K562 (cell line): ENCODE results near the gene RAP2B. TPM values are rescaled to one million over a fixed set of nuclear protein-coding genes. Genes with fewer than 3 reads are reported as not detected.

Source experiments
- CREB1 ChIP-seq, 2 experiments: sonication (generic) in 1 of 2; formaldehyde crosslinking in 1 of 2; IDR thresholded peaks; 2 replicates each; pipeline versions ENCODE4 v1.6.1 to v1.8.0; 2012 to 2022; ENCODE audit warnings: inconsistent platforms in 1 of 2, mild to moderate bottlenecking in 1 of 2, missing genetic modification reagents in 1 of 2, moderate library complexity in 1 of 2
- CREM ChIP-seq: IDR thresholded peaks from 2 replicates; pipeline ENCODE4 v1.6.1; 2014; ENCODE audit warnings: antibody characterized with exemption, low read depth
- EP400 ChIP-seq: fragments of 450-650 bp; IDR thresholded peaks from 2 replicates; pipeline ENCODE4 v1.6.1; 2017; ENCODE audit warnings: antibody characterized with exemption, mild to moderate bottlenecking, moderate library complexity
- FOXJ2 ChIP-seq: fragments of 200-800 bp; sonication (Bioruptor generic); IDR thresholded peaks from 2 replicates; pipeline ENCODE4 v1.6.1; 2016; ENCODE audit warnings: missing genetic modification characterization, missing compliant biosample characterization
- GATA2 ChIP-seq: sonication (generic); formaldehyde crosslinking; IDR thresholded peaks from 2 replicates; pipeline ENCODE4 v1.4.0; 2020; ENCODE audit warnings: mild to moderate bottlenecking, missing genetic modification reagents
- MEF2D ChIP-seq: conservative IDR thresholded peaks from 2 replicates; pipeline ENCODE4 v1.6.1; 2016; ENCODE audit warnings: low read depth, missing genetic modification characterization, missing compliant biosample characterization
- MYNN ChIP-seq, 2 experiments: sonication (generic); formaldehyde crosslinking in 1 of 2; IDR thresholded peaks; 2 replicates each; pipeline versions ENCODE4 v1.5.0 to v1.6.1; 2016 to 2020; ENCODE audit warnings: antibody characterized with exemption in 1 of 2, missing genetic modification reagents in 1 of 2
- NR2C2 ChIP-seq, 2 experiments: fragments of 200-800 bp in 1 of 2; sonication (Bioruptor generic) in 1 of 2; sonication (generic) in 1 of 2; formaldehyde crosslinking in 1 of 2; IDR thresholded peaks; 2 replicates each; pipeline versions ENCODE4 v1.6.1 to v1.8.0; 2016 to 2022; ENCODE audit warnings: mild to moderate bottlenecking in 1 of 2, missing compliant biosample characterization in 1 of 2, missing genetic modification characterization in 1 of 2, missing genetic modification reagents in 1 of 2
- POLR2A ChIP-seq: fragments of 450-650 bp; conservative IDR thresholded peaks from 2 replicates; pipeline ENCODE4 v1.6.1; 2016
- RBM22 ChIP-seq: fragments of 200-400 bp; formaldehyde crosslinking; IDR thresholded peaks from 2 replicates; pipeline ENCODE4 v1.6.1; 2018; ENCODE audit warnings: low read length, low read depth; ENCODE audit not compliant: poor library complexity, severe bottlenecking
- SNIP1 ChIP-seq: fragments of 450-650 bp; IDR thresholded peaks from 2 replicates; pipeline ENCODE4 v1.7.1; 2017; ENCODE audit warnings: low read depth, mild to moderate bottlenecking
- TEAD1 ChIP-seq, 2 experiments: fragments of 450-650 bp in 1 of 2; sonication (generic) in 1 of 2; formaldehyde crosslinking; IDR thresholded peaks; 2 replicates each; pipeline versions ENCODE4 v1.4.0 to v1.8.0; 2020 to 2022; ENCODE audit warnings: mild to moderate bottlenecking in 2 of 2, missing genetic modification reagents in 1 of 2
- TRIM24 ChIP-seq, 2 experiments: fragments of 450-650 bp; IDR thresholded peaks; 2 replicates each; pipeline ENCODE4 v1.6.1; 2016
- ZNF12 ChIP-seq: sonication (generic); formaldehyde crosslinking; IDR thresholded peaks from 2 replicates; pipeline ENCODE4 v1.4.0; 2020; ENCODE audit warnings: mild to moderate bottlenecking, missing genetic modification reagents
- polyA plus RNA-seq, 8 experiments: library from polyadenylated mRNA; depleted of rRNA in 4 of 8; stranded (reverse) in 5 of 8; unstranded in 3 of 8; fragments of >200 nt; fragmentation: Nextera tagmentation in 2 of 8; fragmentation: Illumina TruSeq in 1 of 8; extraction: Ambion mirVana in 2 of 8; extraction: Trizol in 1 of 8; gene quantifications; 2 replicates each; pipeline versions ENCODE4 v1.2.1 to v1.2.3, GENCODE V29; 2011 to 2014; ENCODE audit warnings: inconsistent platforms in 1 of 8, missing spikeins in 1 of 8
- total RNA-seq, 7 experiments: library from RNA; depleted of rRNA in 6 of 7; stranded (reverse); fragments of >200 nt in 6 of 7; fragmentation: Illumina TruSeq in 2 of 7; extraction: Trizol in 2 of 7; gene quantifications; 2 replicates each; pipeline versions ENCODE4 v1.2.1 to v1.2.3, GENCODE V29; 2011 to 2021; ENCODE audit warnings: low replicate concordance in 1 of 7
- TF ChIP-seq, protein P1 (sequence below), 2 experiments: fragments of 450-650 bp; IDR thresholded peaks; 2 replicates each; pipeline ENCODE4 v1.6.1; 2016; ENCODE audit warnings: mild to moderate bottlenecking in 2 of 2, borderline replicate concordance in 1 of 2, low read depth in 1 of 2, moderate library complexity in 1 of 2
- TF ChIP-seq, protein P2 (sequence below), 2 experiments: IDR thresholded peaks; 2 replicates each; pipeline ENCODE4 v1.6.1; 2012; ENCODE audit warnings: improper control_type of control experiment in 2 of 2, low read depth in 2 of 2, low read length in 2 of 2, borderline replicate concordance in 1 of 2

Gene RAP2B
- total and polyA plus RNA-seq, 9 of the 15 experiments (the other 6 are each of a cell fraction or from before 2014, with no cell fraction given): 9.4 to 31.2 (median 15.8) TPM

DNA sequence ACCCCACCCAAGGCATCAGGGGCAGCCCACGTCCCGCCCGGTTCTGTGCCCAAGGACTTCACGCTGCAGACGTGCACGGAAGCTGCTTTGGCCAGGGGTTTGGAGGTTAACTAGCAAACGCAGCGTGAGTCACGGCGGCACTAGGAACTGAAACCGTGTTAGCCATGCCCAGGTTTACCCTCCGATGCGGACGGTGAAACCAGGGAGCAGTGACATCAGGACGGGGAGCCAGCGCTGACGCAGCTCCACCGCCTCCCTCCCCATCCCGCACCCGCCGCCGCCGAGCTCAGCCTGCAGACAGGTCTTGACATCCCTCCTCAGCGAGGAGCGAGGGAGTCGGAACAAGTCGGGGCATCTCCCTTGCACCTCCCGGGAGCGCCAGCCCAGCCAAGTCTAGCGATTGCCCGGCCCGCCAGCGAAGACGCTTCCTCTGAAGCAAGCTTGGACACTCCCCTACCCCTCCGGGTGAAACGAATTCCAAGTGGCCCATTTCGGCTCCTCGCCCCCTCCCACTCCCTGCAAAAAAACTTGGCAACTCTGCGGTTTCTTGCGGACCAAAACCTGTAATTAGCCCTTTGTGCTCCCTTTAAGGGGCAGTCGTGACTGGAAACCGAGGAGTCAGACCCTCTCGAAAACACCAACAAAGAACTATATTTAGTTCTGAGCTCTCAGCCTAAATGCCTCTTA lies 1.4 kb upstream of the RAP2B start (continued):
- TF ChIP-seq TEAD1 (CRISPR knock-in tag; IDR thresholded peaks at IDR 0.05): 0 out of 4 replicates have a peak, but pooled peaks of 1 of the 2 experiments have one; percentile 58
- TF ChIP-seq CREM: peak; percentile 53
- TF ChIP-seq GATA2 (CRISPR knock-in tag): no peak
- TF ChIP-seq RBM22: no peak
- TF ChIP-seq, protein P1, sequence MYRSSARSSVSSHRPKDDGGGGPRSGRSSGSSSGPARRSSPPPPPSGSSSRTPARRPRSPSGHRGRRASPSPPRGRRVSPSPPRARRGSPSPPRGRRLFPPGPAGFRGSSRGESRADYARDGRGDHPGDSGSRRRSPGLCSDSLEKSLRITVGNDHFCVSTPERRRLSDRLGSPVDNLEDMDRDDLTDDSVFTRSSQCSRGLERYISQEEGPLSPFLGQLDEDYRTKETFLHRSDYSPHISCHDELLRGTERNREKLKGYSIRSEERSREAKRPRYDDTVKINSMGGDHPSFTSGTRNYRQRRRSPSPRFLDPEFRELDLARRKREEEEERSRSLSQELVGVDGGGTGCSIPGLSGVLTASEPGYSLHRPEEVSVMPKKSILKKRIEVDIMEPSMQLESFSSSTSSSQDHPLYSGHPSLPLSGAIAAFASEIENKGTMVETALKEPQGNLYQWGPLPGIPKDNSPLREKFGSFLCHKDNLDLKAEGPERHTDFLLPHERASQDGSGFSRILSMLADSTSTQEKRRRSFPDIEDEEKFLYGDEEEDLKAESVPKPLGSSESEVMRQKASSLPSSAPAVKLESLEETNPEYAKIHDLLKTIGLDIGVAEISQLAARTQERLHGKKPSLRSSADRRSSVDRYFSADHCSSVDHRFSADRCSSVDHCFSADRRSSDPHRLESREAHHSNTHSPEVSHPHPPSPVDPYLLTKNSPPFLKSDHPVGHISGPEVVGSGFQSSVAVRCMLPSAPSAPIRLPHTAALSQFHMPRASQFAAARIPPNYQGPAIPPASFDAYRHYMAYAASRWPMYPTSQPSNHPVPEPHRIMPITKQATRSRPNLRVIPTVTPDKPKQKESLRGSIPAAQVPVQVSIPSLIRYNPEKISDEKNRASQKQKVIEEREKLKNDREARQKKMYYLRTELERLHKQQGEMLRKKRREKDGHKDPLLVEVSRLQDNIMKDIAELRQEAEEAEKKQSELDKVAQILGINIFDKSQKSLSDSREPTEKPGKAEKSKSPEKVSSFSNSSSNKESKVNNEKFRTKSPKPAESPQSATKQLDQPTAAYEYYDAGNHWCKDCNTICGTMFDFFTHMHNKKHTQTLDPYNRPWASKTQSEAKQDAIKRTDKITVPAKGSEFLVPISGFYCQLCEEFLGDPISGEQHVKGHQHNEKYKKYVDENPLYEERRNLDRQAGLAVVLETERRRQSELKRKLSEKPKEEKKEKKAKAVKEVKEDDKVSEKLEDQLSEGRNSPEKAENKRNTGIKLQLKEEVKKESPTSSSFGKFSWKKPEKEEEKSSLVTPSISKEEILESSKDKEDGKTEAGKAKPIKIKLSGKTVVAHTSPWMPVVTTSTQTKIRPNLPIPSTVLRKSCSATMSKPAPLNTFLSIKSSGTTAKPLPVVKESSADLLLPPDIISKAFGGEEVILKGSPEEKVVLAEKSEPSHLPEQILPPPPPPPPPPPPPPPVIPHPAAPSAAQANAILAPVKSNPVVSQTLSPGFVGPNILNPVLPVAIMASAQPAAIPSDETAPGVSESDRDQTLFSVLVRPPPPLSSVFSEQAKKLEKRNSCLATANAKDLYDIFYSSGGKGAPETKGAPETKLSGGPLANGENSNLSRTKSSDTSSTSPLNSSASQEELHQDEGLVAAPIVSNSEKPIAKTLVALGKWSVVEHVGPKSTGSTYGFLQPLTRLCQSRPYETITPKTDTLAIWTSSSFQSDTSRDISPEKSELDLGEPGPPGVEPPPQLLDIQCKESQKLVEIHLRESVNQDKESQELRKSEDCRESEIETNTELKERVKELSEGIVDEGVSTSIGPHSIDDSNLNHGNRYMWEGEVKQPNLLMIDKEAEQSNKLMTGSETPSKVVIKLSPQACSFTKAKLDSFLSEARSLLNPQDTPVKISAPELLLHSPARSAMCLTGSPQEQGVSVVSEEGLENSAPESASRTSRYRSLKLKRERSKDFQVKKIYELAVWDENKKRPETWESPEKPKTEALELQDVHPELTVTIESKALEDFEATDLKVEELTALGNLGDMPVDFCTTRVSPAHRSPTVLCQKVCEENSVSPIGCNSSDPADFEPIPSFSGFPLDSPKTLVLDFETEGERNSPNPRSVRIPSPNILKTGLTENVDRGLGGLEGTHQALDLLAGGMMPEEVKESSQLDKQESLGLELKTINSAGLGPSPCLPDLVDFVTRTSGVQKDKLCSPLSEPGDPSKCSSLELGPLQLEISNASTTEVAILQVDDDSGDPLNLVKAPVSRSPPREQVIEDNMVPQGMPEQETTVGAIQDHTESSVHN (IDR thresholded peaks at IDR 0.05; ENCODE audit: borderline replicate concordance in 1 of 2, low read depth in 1 of 2): 0 out of 4 replicates have a peak, but pooled peaks of 1 of the 2 experiments have one; percentile 28
- no peak for TF ChIP-seq FOXJ2 (tag)
- no peak for TF ChIP-seq ZNF12
- no peak for TF ChIP-seq SNIP1
- peak; percentile 39; the same call in 1 of the 2 replicates for TF ChIP-seq MEF2D
- 0 out of 2 replicates have a peak, but pooled peaks have one; percentile 25 for TF ChIP-seq EP400
- peak; percentile 41; the same call in 1 of the 2 replicates for TF ChIP-seq NR2C2 (CRISPR knock-in tag; IDR thresholded peaks at IDR 0.05)
- TF ChIP-seq NR2C2 (tag; IDR thresholded peaks at IDR 0.05): peak; percentile 8; the same call in 1 of the 2 replicates
- TF ChIP-seq, protein P2, sequence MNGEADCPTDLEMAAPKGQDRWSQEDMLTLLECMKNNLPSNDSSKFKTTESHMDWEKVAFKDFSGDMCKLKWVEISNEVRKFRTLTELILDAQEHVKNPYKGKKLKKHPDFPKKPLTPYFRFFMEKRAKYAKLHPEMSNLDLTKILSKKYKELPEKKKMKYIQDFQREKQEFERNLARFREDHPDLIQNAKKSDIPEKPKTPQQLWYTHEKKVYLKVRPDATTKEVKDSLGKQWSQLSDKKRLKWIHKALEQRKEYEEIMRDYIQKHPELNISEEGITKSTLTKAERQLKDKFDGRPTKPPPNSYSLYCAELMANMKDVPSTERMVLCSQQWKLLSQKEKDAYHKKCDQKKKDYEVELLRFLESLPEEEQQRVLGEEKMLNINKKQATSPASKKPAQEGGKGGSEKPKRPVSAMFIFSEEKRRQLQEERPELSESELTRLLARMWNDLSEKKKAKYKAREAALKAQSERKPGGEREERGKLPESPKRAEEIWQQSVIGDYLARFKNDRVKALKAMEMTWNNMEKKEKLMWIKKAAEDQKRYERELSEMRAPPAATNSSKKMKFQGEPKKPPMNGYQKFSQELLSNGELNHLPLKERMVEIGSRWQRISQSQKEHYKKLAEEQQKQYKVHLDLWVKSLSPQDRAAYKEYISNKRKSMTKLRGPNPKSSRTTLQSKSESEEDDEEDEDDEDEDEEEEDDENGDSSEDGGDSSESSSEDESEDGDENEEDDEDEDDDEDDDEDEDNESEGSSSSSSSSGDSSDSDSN (IDR thresholded peaks at IDR 0.05; ENCODE audit: borderline replicate concordance in 1 of 2, low read depth in 2 of 2, low read length in 2 of 2): peak in 1 of 2 experiments; percentile 43; a peak in 1 of 4 replicates
- 0 out of 2 replicates have a peak, but pooled peaks have one; percentile 27 for TF ChIP-seq MYNN (IDR thresholded peaks at IDR 0.05)
- TF ChIP-seq MYNN (CRISPR knock-in tag; IDR thresholded peaks at IDR 0.05): no peak
- TF ChIP-seq POLR2A: peak; percentile 26; the same call in 1 of the 2 replicates
- peak; percentile 40; the same call in 1 of the 2 replicates for TF ChIP-seq CREB1 (IDR thresholded peaks at IDR 0.05)
- 0 out of 2 replicates have a peak, but pooled peaks have one; percentile 43 for TF ChIP-seq CREB1 (CRISPR knock-in tag; IDR thresholded peaks at IDR 0.05)
- 0 out of 4 replicates have a peak, but pooled peaks of 1 of the 2 experiments have one; percentile 27 for TF ChIP-seq TRIM24 (IDR thresholded peaks at IDR 0.05)
